WTC11 (cell line): ENCODE results near the gene ETS1.

Experiments used
- CREB1 ChIP-seq: sonication (generic); formaldehyde crosslinking; IDR thresholded peaks from 2 replicates; pipeline ENCODE4 v1.8.0; 2023; ENCODE audit warnings: mild to moderate bottlenecking, missing genetic modification reagents
- ESRRA ChIP-seq: sonication (generic); formaldehyde crosslinking; IDR thresholded peaks from 2 replicates; pipeline ENCODE4 v1.8.1; 2022; ENCODE audit warnings: mild to moderate bottlenecking, missing genetic modification reagents, borderline replicate concordance
- FOXP1 ChIP-seq: sonication (generic); formaldehyde crosslinking; IDR thresholded peaks from 2 replicates; pipeline ENCODE4 v1.8.0; 2022; ENCODE audit warnings: missing genetic modification reagents, mild to moderate bottlenecking, moderate library complexity, borderline replicate concordance
- MXD4 ChIP-seq: fragments of 250-450 bp; sonication (Bioruptor Pico); IDR thresholded peaks from 2 replicates; pipeline ENCODE4 v1.8.0; 2021; ENCODE audit warnings: mild to moderate bottlenecking, moderate library complexity, borderline replicate concordance
- NR3C1 ChIP-seq: sonication (generic); formaldehyde crosslinking; conservative IDR thresholded peaks from 2 replicates; pipeline ENCODE4 v1.8.1; 2023; ENCODE audit warnings: low read depth, mild to moderate bottlenecking, missing genetic modification reagents
- SP1 ChIP-seq: sonication (generic); formaldehyde crosslinking; conservative IDR thresholded peaks from 2 replicates; pipeline ENCODE4 v1.8.1; 2022; ENCODE audit warnings: missing genetic modification reagents
- TF ChIP-seq, protein P1 (sequence below): sonication (generic); formaldehyde crosslinking; IDR thresholded peaks from 2 replicates; pipeline ENCODE4 v1.8.0; 2022; ENCODE audit warnings: mild to moderate bottlenecking, missing genetic modification reagents
- TF ChIP-seq, protein P2 (sequence below): fragments of 200-600 bp; IDR thresholded peaks from 2 replicates; pipeline ENCODE4 v1.8.0; 2022; ENCODE audit warnings: antibody characterized with exemption
- TF ChIP-seq, protein P3 (sequence below): sonication (generic); formaldehyde crosslinking; IDR thresholded peaks from 2 replicates; pipeline ENCODE4 v1.8.1; 2023; ENCODE audit warnings: mild to moderate bottlenecking, missing genetic modification reagents, moderate library complexity
- TF ChIP-seq, protein P4 (sequence below): sonication (generic); formaldehyde crosslinking; IDR thresholded peaks from 2 replicates; pipeline ENCODE4 v1.8.1; 2023; ENCODE audit warnings: mild to moderate bottlenecking, missing genetic modification reagents, borderline replicate concordance
- TF ChIP-seq, protein P5 (sequence below): sonication (generic); formaldehyde crosslinking; IDR thresholded peaks from 2 replicates; pipeline ENCODE4 v1.8.0; 2022; ENCODE audit warnings: mild to moderate bottlenecking, missing genetic modification reagents
- TF ChIP-seq, protein P6 (sequence below): sonication (generic); formaldehyde crosslinking; IDR thresholded peaks from 2 replicates; pipeline ENCODE4 v1.8.1; 2022; ENCODE audit warnings: mild to moderate bottlenecking, moderate library complexity, missing genetic modification reagents
- TF ChIP-seq, protein P7 (sequence below): sonication (generic); formaldehyde crosslinking; IDR thresholded peaks from 2 replicates; pipeline ENCODE4 v1.8.0; 2022; ENCODE audit warnings: missing genetic modification reagents

DNA sequence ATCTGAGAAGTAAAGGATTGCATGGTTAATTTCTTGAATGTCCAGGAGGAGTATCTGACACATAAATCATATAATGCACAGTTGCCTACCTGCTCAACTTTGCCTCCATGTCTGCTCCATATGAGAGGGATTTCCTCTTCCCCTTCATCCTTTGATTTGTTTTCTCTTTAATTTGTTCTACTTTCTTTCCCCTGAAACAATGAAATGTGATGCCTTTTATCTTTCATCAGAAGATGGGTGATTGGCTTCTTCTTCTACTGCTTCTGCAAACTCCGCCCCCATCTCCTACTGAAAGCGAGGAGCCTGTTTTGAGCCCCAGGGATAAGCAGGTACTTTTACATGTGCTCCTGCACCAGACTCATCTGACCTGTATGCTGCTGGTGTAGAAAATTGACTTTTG, 9.9 kb upstream of the ETS1 start:
- TF ChIP-seq, protein P1, sequence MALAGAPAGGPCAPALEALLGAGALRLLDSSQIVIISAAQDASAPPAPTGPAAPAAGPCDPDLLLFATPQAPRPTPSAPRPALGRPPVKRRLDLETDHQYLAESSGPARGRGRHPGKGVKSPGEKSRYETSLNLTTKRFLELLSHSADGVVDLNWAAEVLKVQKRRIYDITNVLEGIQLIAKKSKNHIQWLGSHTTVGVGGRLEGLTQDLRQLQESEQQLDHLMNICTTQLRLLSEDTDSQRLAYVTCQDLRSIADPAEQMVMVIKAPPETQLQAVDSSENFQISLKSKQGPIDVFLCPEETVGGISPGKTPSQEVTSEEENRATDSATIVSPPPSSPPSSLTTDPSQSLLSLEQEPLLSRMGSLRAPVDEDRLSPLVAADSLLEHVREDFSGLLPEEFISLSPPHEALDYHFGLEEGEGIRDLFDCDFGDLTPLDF (CRISPR knock-in tag), result no peak
- TF ChIP-seq, protein P2, sequence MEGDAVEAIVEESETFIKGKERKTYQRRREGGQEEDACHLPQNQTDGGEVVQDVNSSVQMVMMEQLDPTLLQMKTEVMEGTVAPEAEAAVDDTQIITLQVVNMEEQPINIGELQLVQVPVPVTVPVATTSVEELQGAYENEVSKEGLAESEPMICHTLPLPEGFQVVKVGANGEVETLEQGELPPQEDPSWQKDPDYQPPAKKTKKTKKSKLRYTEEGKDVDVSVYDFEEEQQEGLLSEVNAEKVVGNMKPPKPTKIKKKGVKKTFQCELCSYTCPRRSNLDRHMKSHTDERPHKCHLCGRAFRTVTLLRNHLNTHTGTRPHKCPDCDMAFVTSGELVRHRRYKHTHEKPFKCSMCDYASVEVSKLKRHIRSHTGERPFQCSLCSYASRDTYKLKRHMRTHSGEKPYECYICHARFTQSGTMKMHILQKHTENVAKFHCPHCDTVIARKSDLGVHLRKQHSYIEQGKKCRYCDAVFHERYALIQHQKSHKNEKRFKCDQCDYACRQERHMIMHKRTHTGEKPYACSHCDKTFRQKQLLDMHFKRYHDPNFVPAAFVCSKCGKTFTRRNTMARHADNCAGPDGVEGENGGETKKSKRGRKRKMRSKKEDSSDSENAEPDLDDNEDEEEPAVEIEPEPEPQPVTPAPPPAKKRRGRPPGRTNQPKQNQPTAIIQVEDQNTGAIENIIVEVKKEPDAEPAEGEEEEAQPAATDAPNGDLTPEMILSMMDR, result no peak
- TF ChIP-seq SP1 (no peak), FOXP1 (CRISPR knock-in tag) (no peak), CREB1 (CRISPR knock-in tag) (no peak), NR3C1 (no peak), MXD4 (CRISPR knock-in tag) (no peak), ESRRA (no peak)
- TF ChIP-seq, protein P3, sequence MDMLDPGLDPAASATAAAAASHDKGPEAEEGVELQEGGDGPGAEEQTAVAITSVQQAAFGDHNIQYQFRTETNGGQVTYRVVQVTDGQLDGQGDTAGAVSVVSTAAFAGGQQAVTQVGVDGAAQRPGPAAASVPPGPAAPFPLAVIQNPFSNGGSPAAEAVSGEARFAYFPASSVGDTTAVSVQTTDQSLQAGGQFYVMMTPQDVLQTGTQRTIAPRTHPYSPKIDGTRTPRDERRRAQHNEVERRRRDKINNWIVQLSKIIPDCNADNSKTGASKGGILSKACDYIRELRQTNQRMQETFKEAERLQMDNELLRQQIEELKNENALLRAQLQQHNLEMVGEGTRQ (CRISPR knock-in tag), result no peak
- TF ChIP-seq, protein P4, sequence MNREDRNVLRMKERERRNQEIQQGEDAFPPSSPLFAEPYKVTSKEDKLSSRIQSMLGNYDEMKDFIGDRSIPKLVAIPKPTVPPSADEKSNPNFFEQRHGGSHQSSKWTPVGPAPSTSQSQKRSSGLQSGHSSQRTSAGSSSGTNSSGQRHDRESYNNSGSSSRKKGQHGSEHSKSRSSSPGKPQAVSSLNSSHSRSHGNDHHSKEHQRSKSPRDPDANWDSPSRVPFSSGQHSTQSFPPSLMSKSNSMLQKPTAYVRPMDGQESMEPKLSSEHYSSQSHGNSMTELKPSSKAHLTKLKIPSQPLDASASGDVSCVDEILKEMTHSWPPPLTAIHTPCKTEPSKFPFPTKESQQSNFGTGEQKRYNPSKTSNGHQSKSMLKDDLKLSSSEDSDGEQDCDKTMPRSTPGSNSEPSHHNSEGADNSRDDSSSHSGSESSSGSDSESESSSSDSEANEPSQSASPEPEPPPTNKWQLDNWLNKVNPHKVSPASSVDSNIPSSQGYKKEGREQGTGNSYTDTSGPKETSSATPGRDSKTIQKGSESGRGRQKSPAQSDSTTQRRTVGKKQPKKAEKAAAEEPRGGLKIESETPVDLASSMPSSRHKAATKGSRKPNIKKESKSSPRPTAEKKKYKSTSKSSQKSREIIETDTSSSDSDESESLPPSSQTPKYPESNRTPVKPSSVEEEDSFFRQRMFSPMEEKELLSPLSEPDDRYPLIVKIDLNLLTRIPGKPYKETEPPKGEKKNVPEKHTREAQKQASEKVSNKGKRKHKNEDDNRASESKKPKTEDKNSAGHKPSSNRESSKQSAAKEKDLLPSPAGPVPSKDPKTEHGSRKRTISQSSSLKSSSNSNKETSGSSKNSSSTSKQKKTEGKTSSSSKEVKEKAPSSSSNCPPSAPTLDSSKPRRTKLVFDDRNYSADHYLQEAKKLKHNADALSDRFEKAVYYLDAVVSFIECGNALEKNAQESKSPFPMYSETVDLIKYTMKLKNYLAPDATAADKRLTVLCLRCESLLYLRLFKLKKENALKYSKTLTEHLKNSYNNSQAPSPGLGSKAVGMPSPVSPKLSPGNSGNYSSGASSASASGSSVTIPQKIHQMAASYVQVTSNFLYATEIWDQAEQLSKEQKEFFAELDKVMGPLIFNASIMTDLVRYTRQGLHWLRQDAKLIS, result no peak
- TF ChIP-seq, protein P5, sequence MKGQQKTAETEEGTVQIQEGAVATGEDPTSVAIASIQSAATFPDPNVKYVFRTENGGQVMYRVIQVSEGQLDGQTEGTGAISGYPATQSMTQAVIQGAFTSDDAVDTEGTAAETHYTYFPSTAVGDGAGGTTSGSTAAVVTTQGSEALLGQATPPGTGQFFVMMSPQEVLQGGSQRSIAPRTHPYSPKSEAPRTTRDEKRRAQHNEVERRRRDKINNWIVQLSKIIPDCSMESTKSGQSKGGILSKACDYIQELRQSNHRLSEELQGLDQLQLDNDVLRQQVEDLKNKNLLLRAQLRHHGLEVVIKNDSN (CRISPR knock-in tag), result no peak
- TF ChIP-seq, protein P6, sequence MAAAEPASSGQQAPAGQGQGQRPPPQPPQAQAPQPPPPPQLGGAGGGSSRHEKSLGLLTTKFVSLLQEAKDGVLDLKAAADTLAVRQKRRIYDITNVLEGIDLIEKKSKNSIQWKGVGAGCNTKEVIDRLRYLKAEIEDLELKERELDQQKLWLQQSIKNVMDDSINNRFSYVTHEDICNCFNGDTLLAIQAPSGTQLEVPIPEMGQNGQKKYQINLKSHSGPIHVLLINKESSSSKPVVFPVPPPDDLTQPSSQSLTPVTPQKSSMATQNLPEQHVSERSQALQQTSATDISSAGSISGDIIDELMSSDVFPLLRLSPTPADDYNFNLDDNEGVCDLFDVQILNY, result no peak
- TF ChIP-seq, protein P7, sequence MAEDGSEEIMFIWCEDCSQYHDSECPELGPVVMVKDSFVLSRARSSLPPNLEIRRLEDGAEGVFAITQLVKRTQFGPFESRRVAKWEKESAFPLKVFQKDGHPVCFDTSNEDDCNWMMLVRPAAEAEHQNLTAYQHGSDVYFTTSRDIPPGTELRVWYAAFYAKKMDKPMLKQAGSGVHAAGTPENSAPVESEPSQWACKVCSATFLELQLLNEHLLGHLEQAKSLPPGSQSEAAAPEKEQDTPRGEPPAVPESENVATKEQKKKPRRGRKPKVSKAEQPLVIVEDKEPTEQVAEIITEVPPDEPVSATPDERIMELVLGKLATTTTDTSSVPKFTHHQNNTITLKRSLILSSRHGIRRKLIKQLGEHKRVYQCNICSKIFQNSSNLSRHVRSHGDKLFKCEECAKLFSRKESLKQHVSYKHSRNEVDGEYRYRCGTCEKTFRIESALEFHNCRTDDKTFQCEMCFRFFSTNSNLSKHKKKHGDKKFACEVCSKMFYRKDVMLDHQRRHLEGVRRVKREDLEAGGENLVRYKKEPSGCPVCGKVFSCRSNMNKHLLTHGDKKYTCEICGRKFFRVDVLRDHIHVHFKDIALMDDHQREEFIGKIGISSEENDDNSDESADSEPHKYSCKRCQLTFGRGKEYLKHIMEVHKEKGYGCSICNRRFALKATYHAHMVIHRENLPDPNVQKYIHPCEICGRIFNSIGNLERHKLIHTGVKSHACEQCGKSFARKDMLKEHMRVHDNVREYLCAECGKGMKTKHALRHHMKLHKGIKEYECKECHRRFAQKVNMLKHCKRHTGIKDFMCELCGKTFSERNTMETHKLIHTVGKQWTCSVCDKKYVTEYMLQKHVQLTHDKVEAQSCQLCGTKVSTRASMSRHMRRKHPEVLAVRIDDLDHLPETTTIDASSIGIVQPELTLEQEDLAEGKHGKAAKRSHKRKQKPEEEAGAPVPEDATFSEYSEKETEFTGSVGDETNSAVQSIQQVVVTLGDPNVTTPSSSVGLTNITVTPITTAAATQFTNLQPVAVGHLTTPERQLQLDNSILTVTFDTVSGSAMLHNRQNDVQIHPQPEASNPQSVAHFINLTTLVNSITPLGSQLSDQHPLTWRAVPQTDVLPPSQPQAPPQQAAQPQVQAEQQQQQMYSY (CRISPR knock-in tag), result no peak
